Muscle of leg (tissue), 16 donors: ENCODE measurements around the gene OR7E24. TPM values are rescaled to one million over a fixed set of nuclear protein-coding genes. Genes with fewer than 3 reads are reported as not detected.
"Not testable (repeated sequence)": the region's sequence is repeated elsewhere in the genome, so short reads cannot be mapped to it uniquely, and the experiment has no call there.

Experiments
- DNase-seq: peaks from one replicate; pipeline ENCODE4 v3.0.0; 2013
- H3K27ac ChIP-seq: one replicate; pipeline ENCODE4 v1.5.1; 2013; ENCODE audit warnings: mild to moderate bottlenecking, low read length, control low read depth
- H3K27me3 ChIP-seq: one replicate; pipeline ENCODE4 v1.6.1; 2013; ENCODE audit warnings: low read length; ENCODE audit not compliant: control insufficient read depth, insufficient read depth
- H3K36me3 ChIP-seq: one replicate; pipeline ENCODE4 v1.6.1; 2013; ENCODE audit warnings: low read length; ENCODE audit not compliant: control insufficient read depth, insufficient read depth
- H3K4me1 ChIP-seq: one replicate; pipeline ENCODE4 v1.6.1; 2013; ENCODE audit warnings: low read length; ENCODE audit not compliant: control insufficient read depth, insufficient read depth
- H3K4me3 ChIP-seq: one replicate; pipeline ENCODE4 v1.5.1; 2013; ENCODE audit warnings: low read length, control low read depth
- H3K9me3 ChIP-seq: replicated peaks from 2 replicates; pipeline ENCODE4 v1.6.1; 2013; ENCODE audit warnings: low read depth, low read length; ENCODE audit not compliant: control insufficient read depth
- WGBS: methylation state at CpG from one replicate; pipeline ENCODE4 v1.1.5; 2013; ENCODE audit warnings: missing lambda C conversion rate; ENCODE audit not compliant: insufficient coverage; 5-methylcytosine and 5-hydroxymethylcytosine counted together
- long read RNA-seq, 11 donors: transcript quantifications; one replicate each; lab custom pipeline, GENCODE V29; 2026
- polyA plus RNA-seq, 8 donors: library from polyadenylated mRNA; unstranded; fragments of 120-200 nt; gene quantifications; one replicate each; pipeline versions ENCODE4 v1.2.1 to v1.2.3, GENCODE V29; 2013; ENCODE audit warnings: inconsistent platforms in 1 of 8, low replicate concordance in 1 of 8; ENCODE audit not compliant: insufficient read length in 8 of 8, insufficient read depth in 1 of 8
- total RNA-seq: library from RNA; stranded (reverse); fragments of 120-200 nt; gene quantifications from one replicate; pipeline ENCODE4 v1.2.4, GENCODE V29; 2013

Gene OR7E24
- total RNA-seq (not detected), polyA plus RNA-seq (not detected)
- long read RNA-seq, donor 1 = 0 reads
- long read RNA-seq, donor 2 = 0 reads
- long read RNA-seq, donor 3 = 0 reads
- long read RNA-seq, donor 4 = 0 reads
- long read RNA-seq, donor 5 = 0 reads
- long read RNA-seq, donor 6 = 0 reads
- long read RNA-seq, donor 7 = 0 reads
- long read RNA-seq, donor 8 = 0 reads
- long read RNA-seq, donor 9 = 0 reads
- long read RNA-seq, donor 10 = 0 reads
- long read RNA-seq, donor 11 = 0 reads

GRCh38 chr19:9250630-9251029, at the start of gene OR7E24:
Gene OR7E24 (plus strand): TSS chr19:9250930. CDS start chr19:9251044, 114 bp downstream.
- WGBS = no CpG with 5 or more reads among the region's 1 CpG

GRCh38 chr19:9205501-9206113, 45.1 kb upstream of the OR7E24 start:
- Histone ChIP-seq H3K4me1 (no peaks in the 10 kb centered on the region), H3K36me3 (no peaks in the 10 kb centered on the region), H3K9me3 (no peaks in the 10 kb centered on the region), H3K27ac (no peak overlapping the region), H3K4me3 (no peak overlapping the region), H3K27me3 (no peaks in the 10 kb centered on the region)
- 46% methylated on average over 6 of the region's 13 CpGs for WGBS
- peak; percentile 75 for DNase-seq

More at GRCh38 chr19:9250630-9251029, at the start of gene OR7E24:
- no peak within 1 kb of the TSS for H3K4me3 ChIP-seq
- no peak within 1 kb of the TSS for H3K27ac ChIP-seq
- no peaks in the 10 kb centered on the region for H3K36me3 ChIP-seq
- no peaks in the 10 kb centered on the region for H3K27me3 ChIP-seq
- H3K9me3 ChIP-seq = no peaks in the 10 kb centered on the region
- DNase-seq = no peak
- no peaks in the 10 kb centered on the region for H3K4me1 ChIP-seq

DNA sequence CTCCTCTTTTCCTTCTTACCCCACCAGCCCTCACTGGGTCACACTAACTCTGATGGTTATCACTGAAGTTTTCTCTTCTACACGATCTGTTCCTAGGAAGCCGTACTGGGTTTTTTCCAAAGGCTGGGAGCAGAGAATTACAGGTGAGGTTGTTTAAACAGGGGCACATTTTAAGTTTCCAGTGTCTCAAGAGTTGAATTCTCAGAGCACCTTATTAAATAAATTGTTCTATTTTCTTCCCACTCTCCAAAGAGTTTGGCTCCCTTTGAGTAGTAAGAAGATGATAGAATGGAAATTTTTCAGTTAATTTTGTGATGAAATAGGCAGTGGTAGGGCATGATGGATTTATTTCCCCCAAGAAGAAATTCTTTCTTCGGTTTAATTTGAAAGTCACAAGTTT, 31.2 kb upstream of the OR7E24 start, which contains the start of gene OR7D4:
Gene OR7D4 (minus strand): TSS at position 101 of the 400 bp plus-strand sequence. CDS start 4,752 bp downstream, outside the sequence.
- DNase-seq = no peak
- Histone ChIP-seq H3K4me3 (no peak within 1 kb of the TSS), H3K4me1 (no peaks in the 10 kb centered on the region), H3K9me3 (peaks cover 10% of the 10 kb centered on the region), H3K27me3 (no peaks in the 10 kb centered on the region), H3K36me3 (no peaks in the 10 kb centered on the region), H3K27ac (no peak within 1 kb of the TSS)
- no CpG with 5 or more reads among the region's 3 CpGs for WGBS

DNA sequence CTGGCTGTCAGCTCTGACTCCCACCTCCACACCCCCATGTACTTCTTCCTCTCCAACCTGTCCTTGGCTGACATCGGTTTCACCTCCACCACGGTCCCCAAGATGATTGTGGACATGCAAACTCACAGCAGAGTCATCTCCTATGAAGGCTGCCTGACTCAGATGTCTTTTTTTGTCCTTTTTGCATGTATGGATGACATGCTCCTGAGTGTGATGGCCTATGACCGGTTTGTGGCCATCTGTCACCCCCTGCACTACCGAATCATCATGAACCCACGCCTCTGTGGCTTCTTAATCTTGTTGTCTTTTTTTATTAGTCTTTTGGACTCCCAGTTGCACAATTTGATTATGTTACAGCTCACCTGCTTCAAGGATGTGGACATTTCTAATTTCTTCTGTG, 506 bp downstream of the OR7E24 start:
- 49% methylated on average over 3 of the region's 5 CpGs for WGBS
- Histone ChIP-seq H3K36me3 (no peaks in the 10 kb centered on the region), H3K4me3 (no peak overlapping the region), H3K27me3 (no peaks in the 10 kb centered on the region), H3K27ac (no peak overlapping the region), H3K9me3 (peaks cover 3% of the 10 kb centered on the region), H3K4me1 (no peaks in the 10 kb centered on the region)
- DNase-seq = no peak

DNA sequence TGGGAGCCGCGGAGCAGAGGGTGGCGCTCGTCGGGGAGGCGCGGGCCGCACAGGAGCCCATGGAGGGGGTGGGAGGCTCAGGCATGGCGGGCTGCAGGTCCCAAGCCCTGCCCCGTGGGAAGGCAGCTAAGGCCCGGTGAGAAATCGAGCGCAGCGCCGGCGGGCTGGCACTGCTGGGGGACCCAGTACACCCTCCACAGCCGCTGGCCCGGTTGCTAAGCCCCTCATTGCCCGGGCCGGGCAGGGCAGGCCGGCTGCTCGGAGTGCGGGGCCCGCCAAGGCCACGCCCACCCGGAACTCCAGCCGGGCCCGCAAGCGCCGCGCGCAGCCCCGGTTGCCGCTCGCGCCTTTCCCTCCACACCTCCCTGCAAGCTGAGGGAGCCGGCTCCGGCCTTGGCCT, 32.8 kb downstream of the OR7E24 start:
- not testable (repeated sequence) for DNase-seq, H3K4me1 ChIP-seq, H3K27me3 ChIP-seq, H3K27ac ChIP-seq, H3K9me3 ChIP-seq, H3K4me3 ChIP-seq, H3K36me3 ChIP-seq
- WGBS = 9% methylated on average over 26 of the region's 38 CpGs

GRCh38 chr19:9289231-9289884, 38.6 kb downstream of the OR7E24 start:
- Histone ChIP-seq H3K36me3 (peaks cover 13% of the 10 kb centered on the region), H3K27me3 (no peaks in the 10 kb centered on the region), H3K4me1 (no peaks in the 10 kb centered on the region), H3K4me3 (no peak overlapping the region), H3K9me3 (peaks cover 37% of the 10 kb centered on the region), H3K27ac (no peak overlapping the region)
- DNase-seq = no peak
- WGBS = no CpG with 5 or more reads among the region's 2 CpGs

GRCh38 chr19:9295411-9295849, 44.7 kb downstream of the OR7E24 start:
- no peak overlapping the region for H3K27ac ChIP-seq
- no peaks in the 10 kb centered on the region for H3K27me3 ChIP-seq
- H3K9me3 ChIP-seq = peaks cover 60% of the 10 kb centered on the region
- DNase-seq = no peak
- 100% methylated on average over 1 of the region's 4 CpGs for WGBS
- H3K36me3 ChIP-seq = peaks cover 37% of the 10 kb centered on the region
- H3K4me1 ChIP-seq = no peaks in the 10 kb centered on the region
- H3K4me3 ChIP-seq = no peak overlapping the region

- H3K27me3 ChIP-seq = no peaks in the 10 kb centered on the region
- peaks cover 42% of the 10 kb centered on the region for H3K36me3 ChIP-seq
- peaks cover 62% of the 10 kb centered on the region for H3K9me3 ChIP-seq
- H3K4me3 ChIP-seq = no peak overlapping the region
- no peak overlapping the region for H3K27ac ChIP-seq
- WGBS = no CpG with 5 or more reads among the region's 2 CpGs
- DNase-seq = no peak
- H3K4me1 ChIP-seq = no peaks in the 10 kb centered on the region
These were observed 45.6 kb downstream of the OR7E24 start for GRCh38 chr19:9296336-9296735.
